Karpas-422 (cell line): ENCODE data around the gene PIK3R1. TPM values are rescaled to one million over a fixed set of nuclear protein-coding genes. Genes with fewer than 3 reads are reported as not detected.

ENCODE experiments used
- DNase-seq: peaks from one replicate; pipeline ENCODE4 v3.0.0-alpha.2; 2015
- H2AFZ ChIP-seq: fragments of 200-600 bp; sonication (generic); 2 replicates; pipeline ENCODE4 v1.6.1; 2014; ENCODE audit warnings: antibody characterized with exemption, low read length, mixed read lengths
- H3K27ac ChIP-seq: fragments of 200-600 bp; sonication (generic); 2 replicates; pipeline ENCODE4 v1.5.1; 2014; ENCODE audit warnings: mild to moderate bottlenecking, low read length, moderate library complexity
- H3K27me3 ChIP-seq: fragments of 200-600 bp; sonication (generic); 2 replicates; pipeline ENCODE4 v1.6.1; 2014; ENCODE audit warnings: low read length, mixed read lengths
- H3K36me3 ChIP-seq: fragments of 200-600 bp; sonication (generic); 2 replicates; pipeline ENCODE4 v1.6.1; 2014; ENCODE audit warnings: low read length, mixed read lengths; ENCODE audit not compliant: insufficient read depth
- H3K4me1 ChIP-seq: fragments of 200-600 bp; sonication (generic); 2 replicates; pipeline ENCODE4 v1.6.1; 2014; ENCODE audit warnings: mild to moderate bottlenecking, low read length, mixed read lengths
- H3K4me2 ChIP-seq: fragments of 200-600 bp; sonication (generic); 2 replicates; pipeline ENCODE4 v1.6.1; 2014; ENCODE audit warnings: low read length, low read depth, mild to moderate bottlenecking; ENCODE audit not compliant: poor library complexity, severe bottlenecking
- H3K4me3 ChIP-seq: fragments of 200-600 bp; sonication (generic); 2 replicates; pipeline ENCODE4 v1.5.1; 2014; ENCODE audit warnings: mild to moderate bottlenecking, antibody characterized with exemption, low read length, mixed read lengths
- H3K79me2 ChIP-seq: fragments of 200-600 bp; sonication (generic); 2 replicates; pipeline ENCODE4 v1.6.1; 2014; ENCODE audit warnings: mild to moderate bottlenecking, low read length, mixed read lengths
- H3K9ac ChIP-seq: fragments of 200-600 bp; sonication (generic); 2 replicates; pipeline ENCODE4 v1.6.0; 2014; ENCODE audit warnings: low read length
- H3K9me2 ChIP-seq: fragments of 200-600 bp; sonication (generic), shearing (Covaris generic); replicated peaks from 2 replicates; pipeline ENCODE4 v1.6.0; 2014; ENCODE audit warnings: mild to moderate bottlenecking, low read length, moderate library complexity; ENCODE audit not compliant: insufficient read depth
- H3K9me3 ChIP-seq: fragments of 300-700, 200-600 bp; sonication (generic); 2 replicates; pipeline ENCODE4 v1.6.1; 2014; ENCODE audit warnings: low read length, mixed read lengths
- H4K20me1 ChIP-seq: fragments of 200-600 bp; sonication (generic); 2 replicates; pipeline ENCODE4 v1.6.1; 2014; ENCODE audit warnings: mild to moderate bottlenecking, antibody characterized with exemption, low read length, low read depth; ENCODE audit not compliant: insufficient read depth
- total RNA-seq: library from RNA; depleted of rRNA; stranded (reverse); fragments of >200 nt; shearing (Covaris generic); gene quantifications from 2 replicates; pipeline ENCODE4 v1.2.3, GENCODE V29; 2014; ENCODE audit warnings: low replicate concordance

PIK3R1 gene
- total RNA-seq, 1 experiment from 2014 or later: 24.0 TPM

DNA sequence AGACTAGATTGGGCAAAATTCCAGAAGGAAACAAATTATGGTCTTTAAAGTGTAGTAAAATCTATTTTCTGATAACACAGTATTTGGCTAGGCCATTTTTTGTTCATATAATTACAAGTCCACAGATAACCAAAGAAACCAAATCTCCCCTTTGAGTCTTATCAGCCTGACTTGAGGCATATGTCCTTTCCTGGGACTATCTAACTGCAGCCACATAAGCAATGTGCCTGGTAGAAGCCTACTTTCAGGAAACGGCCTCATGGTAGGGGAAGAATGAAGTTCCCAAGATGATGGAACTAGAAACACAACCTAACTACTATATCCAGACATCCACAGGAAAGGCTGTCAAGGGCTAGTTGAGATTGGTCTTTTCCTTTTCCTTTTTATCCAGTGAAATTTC lies 130.0 kb downstream of the PIK3R1 start:
- no peak overlapping the region for H3K27ac ChIP-seq
- H3K4me1 ChIP-seq: no peaks in the 10 kb centered on the region
- no peaks in the 10 kb centered on the region for H3K79me2 ChIP-seq
- no peaks in the 10 kb centered on the region for H3K9me3 ChIP-seq
- H2AFZ ChIP-seq: no peak overlapping the region
- H4K20me1 ChIP-seq: no peaks in the 10 kb centered on the region
- no peak overlapping the region for H3K4me3 ChIP-seq
- H3K36me3 ChIP-seq: no peaks in the 10 kb centered on the region
- H3K9me2 ChIP-seq: no peaks in the 10 kb centered on the region
- H3K9ac ChIP-seq: no peak overlapping the region
- no peaks in the 10 kb centered on the region for H3K27me3 ChIP-seq
- no peak overlapping the region for H3K4me2 ChIP-seq
- no peak for DNase-seq

DNA sequence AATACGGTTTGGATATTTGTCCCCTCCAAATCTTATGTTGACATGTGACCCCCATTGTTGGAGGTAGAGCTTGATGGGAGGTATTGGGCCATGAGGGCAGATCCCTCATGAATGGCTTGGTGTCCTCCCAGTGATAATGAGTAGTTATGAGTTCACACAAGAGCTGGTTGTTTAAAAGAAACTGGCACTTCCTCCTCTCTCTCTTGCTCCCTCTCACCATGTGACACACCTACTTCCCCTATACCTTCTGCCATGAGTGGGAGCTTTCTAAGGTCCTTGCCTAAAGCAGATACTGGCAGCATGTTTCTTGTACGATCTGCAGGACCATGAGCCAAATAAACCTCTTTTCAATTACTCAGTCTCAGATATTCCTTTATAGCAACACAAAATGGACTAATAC lies 132.0 kb downstream of the PIK3R1 start:
- Histone ChIP-seq H3K36me3 (no peaks in the 10 kb centered on the region), H3K4me1 (no peaks in the 10 kb centered on the region), H3K27ac (no peak overlapping the region), H3K9ac (no peak overlapping the region), H3K79me2 (no peaks in the 10 kb centered on the region), H3K4me3 (no peak overlapping the region), H3K9me2 (no peaks in the 10 kb centered on the region), H4K20me1 (no peaks in the 10 kb centered on the region), H3K27me3 (no peaks in the 10 kb centered on the region), H3K4me2 (no peak overlapping the region), H3K9me3 (no peaks in the 10 kb centered on the region), H2AFZ (no peak overlapping the region; the same call in 1 of the 2 replicates)
- DNase-seq: peak; percentile 44

DNA sequence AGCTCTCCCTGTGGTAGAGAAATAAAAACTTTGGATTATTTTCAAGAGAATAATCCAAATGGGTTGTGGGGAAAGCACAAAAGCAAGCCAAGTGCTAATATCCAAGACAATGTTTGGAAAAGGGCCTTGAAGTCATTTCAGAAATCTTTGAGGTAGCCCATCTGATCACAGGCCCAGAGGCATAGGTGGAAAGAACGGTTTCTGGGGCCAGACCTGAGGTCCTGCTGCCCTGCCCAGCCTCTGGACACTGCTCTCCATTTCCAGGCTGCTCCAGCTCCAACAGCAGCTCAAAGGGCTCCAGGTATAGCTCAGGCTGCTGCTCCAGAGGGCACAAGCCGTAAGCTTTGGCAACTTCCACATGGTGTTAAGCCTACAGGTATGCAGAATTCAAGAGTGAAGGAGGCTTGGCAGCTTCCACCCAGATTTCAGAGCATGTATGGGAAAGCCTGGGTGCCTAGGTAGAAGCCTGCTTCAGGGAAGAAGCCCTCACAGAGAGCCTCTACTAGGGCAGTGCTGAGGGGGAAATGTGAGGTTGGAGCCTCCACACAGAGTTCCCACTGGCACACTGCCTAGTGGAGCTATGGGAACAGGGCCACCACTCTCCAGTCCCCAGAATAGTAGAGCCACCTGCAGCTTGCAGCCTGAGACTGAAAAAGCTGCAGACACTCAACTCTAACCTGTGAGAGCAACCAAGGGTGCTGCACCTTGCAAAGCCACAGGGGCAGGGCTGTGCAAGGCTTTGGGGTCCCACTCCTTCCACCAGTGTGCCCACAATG lies 133.1 kb downstream of the PIK3R1 start:
- no peaks in the 10 kb centered on the region for H3K9me3 ChIP-seq

DNA sequence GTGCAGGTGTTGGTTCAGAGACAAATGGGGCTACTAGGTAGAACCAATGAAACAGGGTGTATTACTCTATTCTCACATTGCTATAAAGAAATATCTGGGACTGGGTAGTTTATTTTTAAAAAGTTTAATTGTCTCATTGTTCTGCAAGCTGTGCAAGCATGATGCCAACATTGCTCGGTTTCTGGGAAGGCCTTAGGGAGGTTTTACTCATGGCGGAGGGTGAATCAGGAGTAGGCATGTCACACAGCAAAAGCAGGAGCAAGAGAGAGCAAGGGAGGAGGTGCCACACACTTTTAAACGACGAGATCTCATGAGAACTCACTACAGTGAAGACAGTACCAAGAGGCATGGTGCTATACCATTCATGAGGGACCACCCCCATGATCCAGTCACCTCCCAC lies 134.6 kb downstream of the PIK3R1 start:
- Histone ChIP-seq H3K4me3 (no peak overlapping the region), H3K9me2 (no peaks in the 10 kb centered on the region), H3K36me3 (no peaks in the 10 kb centered on the region), H4K20me1 (no peaks in the 10 kb centered on the region), H3K27me3 (no peaks in the 10 kb centered on the region), H3K4me2 (no peak overlapping the region), H3K27ac (no peak overlapping the region), H2AFZ (no peak overlapping the region), H3K9me3 (no peaks in the 10 kb centered on the region), H3K9ac (no peak overlapping the region), H3K79me2 (no peaks in the 10 kb centered on the region), H3K4me1 (no peaks in the 10 kb centered on the region)
- no peak for DNase-seq

More for the DNA sequence above, 133.1 kb downstream of the PIK3R1 start:
- no peak overlapping the region for H3K27ac ChIP-seq
- H3K4me2 ChIP-seq: no peak overlapping the region
- H4K20me1 ChIP-seq: no peaks in the 10 kb centered on the region
- no peaks in the 10 kb centered on the region for H3K9me2 ChIP-seq
- no peak overlapping the region for H3K9ac ChIP-seq
- H3K27me3 ChIP-seq: no peaks in the 10 kb centered on the region
- H3K79me2 ChIP-seq: no peaks in the 10 kb centered on the region
- no peak overlapping the region for H2AFZ ChIP-seq
- H3K36me3 ChIP-seq: no peaks in the 10 kb centered on the region
- no peak for DNase-seq
- H3K4me1 ChIP-seq: no peaks in the 10 kb centered on the region
- H3K4me3 ChIP-seq: no peak overlapping the region
